IgD-negative memory B cell (primary cell): ENCODE measurements around the gene KL. TPM values are rescaled to one million over a fixed set of nuclear protein-coding genes. Genes with fewer than 3 reads are reported as not detected.
A peak's percentile ranks its signal among the peaks of the same experiment; 100 is the strongest.

Experiments used
- H3K27ac Mint-ChIP-seq, 3 donors: one replicate each; pipeline ENCODE4 v1.8.0; 2020 to 2022; ENCODE audit warnings: mild to moderate bottlenecking in 3 of 3, mixed read lengths in 3 of 3, moderate library complexity in 1 of 3
- H3K27me3 Mint-ChIP-seq: one replicate; pipeline ENCODE4 v1.8.0; 2021; ENCODE audit warnings: mixed read lengths
- H3K36me3 Mint-ChIP-seq: one replicate; pipeline ENCODE4 v1.8.0; 2020; ENCODE audit warnings: mild to moderate bottlenecking, mixed read lengths
- H3K4me1 Mint-ChIP-seq, 3 donors: one replicate each; pipeline ENCODE4 v1.8.0; 2020 to 2022; ENCODE audit warnings: mixed read lengths in 3 of 3, mild to moderate bottlenecking in 1 of 3
- H3K4me3 Mint-ChIP-seq, 4 donors: one replicate each; pipeline ENCODE4 v1.8.0; 2020 to 2022; ENCODE audit warnings: mild to moderate bottlenecking in 4 of 4, mixed read lengths in 4 of 4, moderate library complexity in 3 of 4
- H3K9me3 Mint-ChIP-seq, 3 donors: one replicate each; pipeline ENCODE4 v1.8.0; 2020 to 2021; ENCODE audit warnings: mixed read lengths in 3 of 3, mild to moderate bottlenecking in 1 of 3
- polyA plus RNA-seq: library from polyadenylated mRNA; unstranded; fragments of 300-500 nt; fragmentation: Illumina TruSeq; gene quantifications from one replicate; pipeline ENCODE4 v1.2.3, GENCODE V29; 2021

The KL gene
- polyA plus RNA-seq, result not detected

DNA sequence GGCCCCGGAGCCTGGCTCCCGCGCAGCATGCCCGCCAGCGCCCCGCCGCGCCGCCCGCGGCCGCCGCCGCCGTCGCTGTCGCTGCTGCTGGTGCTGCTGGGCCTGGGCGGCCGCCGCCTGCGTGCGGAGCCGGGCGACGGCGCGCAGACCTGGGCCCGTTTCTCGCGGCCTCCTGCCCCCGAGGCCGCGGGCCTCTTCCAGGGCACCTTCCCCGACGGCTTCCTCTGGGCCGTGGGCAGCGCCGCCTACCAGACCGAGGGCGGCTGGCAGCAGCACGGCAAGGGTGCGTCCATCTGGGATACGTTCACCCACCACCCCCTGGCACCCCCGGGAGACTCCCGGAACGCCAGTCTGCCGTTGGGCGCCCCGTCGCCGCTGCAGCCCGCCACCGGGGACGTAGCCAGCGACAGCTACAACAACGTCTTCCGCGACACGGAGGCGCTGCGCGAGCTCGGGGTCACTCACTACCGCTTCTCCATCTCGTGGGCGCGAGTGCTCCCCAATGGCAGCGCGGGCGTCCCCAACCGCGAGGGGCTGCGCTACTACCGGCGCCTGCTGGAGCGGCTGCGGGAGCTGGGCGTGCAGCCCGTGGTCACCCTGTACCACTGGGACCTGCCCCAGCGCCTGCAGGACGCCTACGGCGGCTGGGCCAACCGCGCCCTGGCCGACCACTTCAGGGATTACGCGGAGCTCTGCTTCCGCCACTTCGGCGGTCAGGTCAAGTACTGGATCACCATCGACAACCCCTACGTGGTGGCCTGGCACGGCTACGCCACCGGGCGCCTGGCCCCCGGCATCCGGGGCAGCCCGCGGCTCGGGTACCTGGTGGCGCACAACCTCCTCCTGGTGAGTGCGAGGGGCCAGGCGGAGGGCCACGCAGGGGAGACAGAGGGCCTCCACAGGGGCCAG lies at the start of gene KL:
Gene KL (plus strand): TSS at position 10 of the 909 bp plus-strand sequence. CDS start 18 bp downstream, at position 28.
- Mint-ChIP-seq H3K27me3 (peaks cover 65% of the 10 kb centered on the region), H3K4me1 (peaks cover 9 to 12% (median 10%) of the 10 kb centered on the region in 3 donors), H3K36me3 (no peaks in the 10 kb centered on the region), H3K27ac (no peak within 1 kb of the TSS), H3K4me3 (peak within 1 kb of the TSS in 3 of 4 donors; percentile 63 to 79 (median 78)), H3K9me3 (peaks cover 0 to 2% (median 0%) of the 10 kb centered on the region in 3 donors)

DNA sequence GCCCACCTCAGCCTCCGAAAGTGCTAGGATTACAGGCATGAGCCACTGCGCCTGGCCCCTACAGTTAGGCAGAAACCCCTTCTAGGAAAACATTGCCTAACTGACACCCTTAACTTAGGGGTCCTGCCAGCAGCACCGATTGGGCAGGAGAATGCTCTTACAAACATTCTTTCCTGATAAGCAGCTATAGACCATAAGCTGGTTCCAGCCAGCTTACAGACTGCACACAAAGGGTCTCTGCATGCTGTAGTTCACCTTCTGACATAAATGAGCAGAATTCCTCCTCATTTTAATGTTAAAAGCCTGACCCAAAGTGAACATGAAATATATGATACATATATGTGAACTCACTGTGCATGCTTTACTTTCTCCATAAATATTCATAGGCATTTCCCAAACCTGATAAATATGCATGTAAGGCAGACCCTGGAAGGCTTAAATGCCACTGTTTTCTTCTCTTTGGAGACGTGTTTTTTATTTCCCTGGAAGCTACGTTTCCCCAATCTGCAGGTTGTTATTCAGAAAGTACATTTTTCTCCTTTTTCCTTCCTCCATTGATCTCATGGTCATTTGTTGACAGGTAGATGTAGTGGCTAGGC lies 48.5 kb upstream of the KL start:
- Mint-ChIP-seq H3K4me1 (peaks cover 0 to 6% (median 4%) of the 10 kb centered on the region in 3 donors), H3K27ac (no peak overlapping the region), H3K4me3 (no peak overlapping the region), H3K9me3 (peaks cover 0 to 2% (median 0%) of the 10 kb centered on the region in 3 donors), H3K36me3 (no peaks in the 10 kb centered on the region), H3K27me3 (no peaks in the 10 kb centered on the region)

DNA sequence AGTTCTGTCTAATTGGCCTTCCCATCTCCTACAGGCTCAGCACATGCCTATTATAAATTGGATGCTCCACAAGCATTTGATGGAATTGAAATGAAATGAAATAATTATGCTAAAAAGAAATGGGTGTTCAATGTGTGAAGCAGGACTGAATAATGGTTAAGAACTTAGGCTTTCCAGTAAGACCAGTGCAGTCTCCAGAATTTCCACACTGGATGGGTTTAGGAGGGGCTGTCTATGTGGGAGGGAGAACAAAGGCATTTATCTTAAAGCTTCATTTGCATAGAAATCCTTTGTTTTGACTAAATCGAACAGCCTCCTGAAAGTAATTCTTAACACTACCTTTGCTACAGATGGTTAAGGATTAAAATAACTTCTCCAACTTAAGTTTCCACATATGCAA lies 47.9 kb upstream of the KL start:
- Mint-ChIP-seq H3K36me3 (no peaks in the 10 kb centered on the region), H3K9me3 (peaks cover 0 to 2% (median 2%) of the 10 kb centered on the region in 3 donors), H3K27ac (no peak overlapping the region), H3K4me3 (no peak overlapping the region), H3K4me1 (peaks cover 0 to 6% (median 4%) of the 10 kb centered on the region in 3 donors), H3K27me3 (no peaks in the 10 kb centered on the region)

DNA sequence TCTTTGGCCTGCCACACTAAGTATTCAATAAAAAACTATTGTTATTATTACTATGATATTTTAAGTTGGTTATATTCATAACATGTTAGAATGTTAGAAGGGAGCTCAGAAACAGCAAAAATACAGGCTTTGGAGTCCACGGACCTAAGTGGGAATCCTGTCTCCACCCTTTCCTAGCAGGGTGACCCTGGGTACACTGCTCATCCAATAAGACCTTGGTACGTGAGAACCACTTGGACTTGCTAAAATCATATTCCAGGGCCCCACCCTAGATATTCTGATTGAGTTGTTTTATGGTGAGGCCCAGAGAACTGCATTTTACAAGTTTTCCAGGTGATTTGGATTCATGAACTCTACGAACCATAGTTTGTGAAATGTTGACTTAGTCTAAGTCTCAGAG lies 47.4 kb upstream of the KL start:
- Mint-ChIP-seq H3K4me1 (peaks cover 0 to 6% (median 4%) of the 10 kb centered on the region in 3 donors), H3K27me3 (no peaks in the 10 kb centered on the region), H3K4me3 (no peak overlapping the region), H3K9me3 (peaks cover 0 to 2% (median 2%) of the 10 kb centered on the region in 3 donors), H3K36me3 (no peaks in the 10 kb centered on the region), H3K27ac (no peak overlapping the region)

DNA sequence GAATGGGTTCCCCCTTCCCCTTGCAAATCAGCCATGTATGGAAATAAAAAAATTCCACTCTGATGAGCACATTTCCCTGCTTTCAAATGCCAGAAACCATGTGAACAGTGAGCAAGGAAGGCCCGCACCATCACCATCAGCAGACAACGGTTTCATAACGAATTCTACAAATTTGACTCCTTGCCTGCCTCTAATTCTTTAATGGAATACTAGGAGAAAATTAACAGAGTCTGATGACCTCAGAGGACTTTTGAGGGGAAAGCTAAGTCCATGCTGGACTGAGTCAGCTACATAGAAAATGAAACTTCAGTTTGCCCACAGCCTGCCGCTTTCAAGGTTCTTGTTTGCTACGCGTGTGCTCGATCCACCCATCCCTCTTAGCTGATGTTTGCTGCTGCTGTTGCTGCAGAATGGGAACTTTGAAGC lies 46.7 kb upstream of the KL start:
- no peaks in the 10 kb centered on the region for H3K36me3 Mint-ChIP-seq
- H3K27me3 Mint-ChIP-seq, result no peaks in the 10 kb centered on the region
- no peak overlapping the region for H3K4me3 Mint-ChIP-seq
- H3K4me1 Mint-ChIP-seq, result peaks cover 0 to 6% (median 4%) of the 10 kb centered on the region in 3 donors
- peaks cover 0 to 2% (median 2%) of the 10 kb centered on the region in 3 donors for H3K9me3 Mint-ChIP-seq
- H3K27ac Mint-ChIP-seq, result no peak overlapping the region

DNA sequence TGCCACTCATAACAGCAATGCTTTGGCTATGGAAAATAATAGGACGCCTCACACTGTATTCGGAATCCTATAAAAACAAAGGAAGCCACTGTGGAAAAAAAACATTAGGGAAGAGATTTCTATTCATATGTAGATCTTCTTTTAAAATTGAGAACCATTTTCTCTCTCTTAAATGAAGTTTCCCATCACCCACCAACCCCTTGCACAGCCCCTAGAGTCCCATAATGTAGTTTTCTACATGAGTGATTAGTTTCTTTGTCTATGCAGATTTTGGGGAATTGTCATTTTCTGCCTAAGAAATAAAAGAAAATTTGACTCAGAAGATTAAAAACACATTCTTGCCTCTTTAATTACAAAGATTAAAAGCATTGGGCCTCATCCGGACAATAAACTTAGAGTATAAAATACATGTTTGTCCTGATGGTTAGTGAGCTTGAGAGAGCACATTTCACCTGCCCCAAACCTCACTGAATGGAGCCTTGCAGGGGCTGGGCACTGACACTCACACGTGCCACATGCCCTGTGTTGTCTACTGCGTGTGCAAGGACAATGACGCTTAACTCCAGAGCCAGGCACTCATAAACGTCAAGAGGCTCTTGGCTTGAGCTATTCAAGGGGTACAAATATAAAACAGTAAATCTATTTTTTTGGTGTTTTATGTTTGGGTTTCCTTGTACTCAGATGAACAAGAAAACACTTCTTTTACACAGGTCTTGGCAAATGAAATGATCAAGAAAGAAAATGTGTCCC lies 40.0 kb upstream of the KL start:
- Mint-ChIP-seq H3K4me1 (no peaks in the 10 kb centered on the region), H3K27ac (no peak overlapping the region), H3K27me3 (peaks cover 4% of the 10 kb centered on the region), H3K4me3 (no peak overlapping the region), H3K36me3 (peaks cover 1% of the 10 kb centered on the region), H3K9me3 (peaks cover 0 to 5% (median 0%) of the 10 kb centered on the region in 3 donors)

DNA sequence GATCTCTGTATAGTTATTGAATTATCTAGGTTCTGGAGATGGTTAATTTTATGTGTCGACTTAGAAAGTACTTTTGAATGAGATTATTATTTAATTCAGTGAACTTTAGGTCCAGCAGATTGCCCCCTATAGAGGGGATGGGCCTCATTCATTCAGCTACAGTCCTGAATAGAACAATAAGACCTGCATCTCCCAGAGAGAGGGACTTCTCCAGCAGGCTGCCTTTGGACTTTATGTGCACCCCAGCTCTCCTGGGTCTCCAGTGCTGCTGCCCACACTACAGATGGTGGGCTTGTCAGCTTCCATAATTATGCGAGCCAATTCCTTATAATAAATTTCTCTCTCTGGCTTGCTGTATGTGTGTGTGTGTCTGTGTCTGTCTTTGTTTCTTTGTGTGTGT lies 39.3 kb upstream of the KL start:
- Mint-ChIP-seq H3K27ac (no peak overlapping the region), H3K4me1 (no peaks in the 10 kb centered on the region), H3K9me3 (peaks cover 0 to 5% (median 0%) of the 10 kb centered on the region in 3 donors)

DNA sequence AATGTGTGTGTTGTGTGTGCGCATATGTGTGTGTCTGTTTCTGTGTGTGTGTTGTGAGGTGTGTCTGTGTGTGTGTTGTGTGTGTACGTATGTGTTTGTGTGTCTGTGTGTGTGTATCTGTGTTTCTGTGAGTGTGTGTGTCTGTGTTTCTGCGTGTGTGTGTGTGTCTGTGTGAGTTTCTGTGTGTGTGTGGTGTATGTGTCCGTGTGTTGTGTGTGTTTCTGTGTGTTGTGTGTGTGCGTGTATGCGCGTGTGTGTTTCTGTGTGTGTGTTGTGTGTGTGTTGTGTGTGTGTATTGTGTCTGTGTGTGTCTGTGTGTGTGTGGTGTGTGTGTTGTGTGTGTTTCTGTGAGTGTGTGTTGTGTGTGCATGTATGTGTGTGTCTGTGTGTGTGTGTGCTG lies 38.9 kb upstream of the KL start:
- Mint-ChIP-seq H3K27me3 (peaks cover 5% of the 10 kb centered on the region), H3K9me3 (peaks cover 0 to 5% (median 0%) of the 10 kb centered on the region in 3 donors), H3K36me3 (peaks cover 1% of the 10 kb centered on the region), H3K4me3 (no peak overlapping the region), H3K27ac (no peak overlapping the region), H3K4me1 (no peaks in the 10 kb centered on the region)

More for the DNA sequence above, 39.3 kb upstream of the KL start:
- no peak overlapping the region for H3K4me3 Mint-ChIP-seq
- peaks cover 1% of the 10 kb centered on the region for H3K36me3 Mint-ChIP-seq
- peaks cover 4% of the 10 kb centered on the region for H3K27me3 Mint-ChIP-seq

DNA sequence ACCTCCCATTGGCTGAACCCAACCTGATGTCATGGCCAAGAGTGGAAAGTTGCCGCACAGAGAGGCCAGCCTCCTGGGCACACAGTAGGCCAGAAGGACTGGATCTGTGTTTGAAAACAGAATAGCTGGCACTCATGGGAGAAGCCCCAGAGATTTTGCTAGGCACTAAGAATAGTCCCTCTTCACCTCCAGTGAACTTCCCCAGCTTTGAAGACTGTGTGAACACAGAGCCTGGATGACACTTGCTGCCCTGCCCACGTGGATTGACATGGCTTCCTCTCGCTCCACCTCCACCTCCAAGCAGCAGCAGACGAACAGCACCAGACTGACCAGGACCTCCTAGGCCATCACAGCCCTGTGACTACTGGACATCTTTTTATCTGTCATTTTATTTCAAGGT lies 37.9 kb upstream of the KL start:
- Mint-ChIP-seq H3K4me3 (no peak overlapping the region), H3K27ac (no peak overlapping the region), H3K36me3 (peaks cover 1% of the 10 kb centered on the region), H3K9me3 (peaks cover 0 to 3% (median 0%) of the 10 kb centered on the region in 3 donors), H3K27me3 (peaks cover 5% of the 10 kb centered on the region), H3K4me1 (no peaks in the 10 kb centered on the region)

DNA sequence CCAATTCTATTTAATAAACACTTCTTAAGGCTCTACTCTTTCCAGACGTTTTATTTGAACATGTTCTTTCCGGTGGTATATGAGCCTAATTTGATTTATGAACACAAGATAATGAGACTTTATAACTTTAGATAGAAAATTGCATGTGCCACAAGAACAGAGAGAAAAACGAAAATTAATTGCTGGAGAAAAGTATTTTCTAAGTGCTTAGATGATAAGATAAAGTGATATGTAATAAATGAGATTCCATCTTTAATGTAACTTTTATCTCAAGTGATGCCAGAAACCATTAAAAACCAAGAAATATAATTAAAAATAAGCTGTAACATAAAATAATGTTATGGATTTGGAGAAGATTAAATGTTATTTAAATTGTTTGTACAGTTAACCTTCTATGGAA lies 33.2 kb upstream of the KL start:
- H3K27ac Mint-ChIP-seq, result no peak overlapping the region
- no peaks in the 10 kb centered on the region for H3K9me3 Mint-ChIP-seq
- H3K4me3 Mint-ChIP-seq, result no peak overlapping the region
- H3K36me3 Mint-ChIP-seq, result peaks cover 2% of the 10 kb centered on the region
- peaks cover 22% of the 10 kb centered on the region for H3K27me3 Mint-ChIP-seq
- H3K4me1 Mint-ChIP-seq, result no peaks in the 10 kb centered on the region

DNA sequence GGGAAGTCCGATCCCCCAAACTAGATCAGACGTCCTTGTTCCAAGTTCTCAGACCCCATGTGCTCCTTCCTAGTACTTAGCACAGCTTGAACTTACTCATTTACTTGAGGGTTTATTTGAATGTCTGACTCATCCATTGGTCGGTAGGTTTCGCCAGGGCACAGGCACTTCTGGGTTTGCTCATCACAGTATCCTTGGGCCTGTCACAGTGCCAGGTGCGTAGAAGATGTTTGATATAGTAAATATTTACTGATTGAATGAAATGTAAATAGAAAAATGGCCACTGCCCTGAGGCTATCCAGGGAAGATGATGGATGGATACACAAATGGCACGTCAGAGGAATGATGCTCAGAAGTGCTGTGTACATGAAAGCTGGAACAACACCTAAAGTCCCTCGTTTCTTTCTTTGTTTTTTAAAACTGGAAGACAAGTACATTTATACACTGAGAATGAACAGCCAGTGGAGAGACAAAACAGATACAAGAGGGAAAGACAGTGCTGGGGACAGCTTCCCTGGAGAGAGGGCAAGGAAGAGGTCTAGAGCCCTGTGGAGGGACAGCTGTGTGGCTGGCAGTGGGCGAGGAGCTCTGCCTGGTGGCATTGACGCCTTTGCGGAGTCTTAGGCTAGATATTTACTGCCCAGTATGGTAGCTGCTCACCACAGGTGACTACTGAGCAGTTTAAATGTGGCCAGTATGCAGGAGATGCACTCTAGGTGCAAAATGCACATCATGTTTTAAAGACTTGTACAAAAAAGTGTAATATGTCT lies 31.2 kb upstream of the KL start:
- H3K36me3 Mint-ChIP-seq, result peaks cover 2% of the 10 kb centered on the region
- H3K27me3 Mint-ChIP-seq, result peaks cover 23% of the 10 kb centered on the region
- no peak overlapping the region for H3K27ac Mint-ChIP-seq
- no peak overlapping the region for H3K4me3 Mint-ChIP-seq
- peaks cover 0 to 6% (median 0%) of the 10 kb centered on the region in 3 donors for H3K4me1 Mint-ChIP-seq
- H3K9me3 Mint-ChIP-seq, result no peaks in the 10 kb centered on the region

DNA sequence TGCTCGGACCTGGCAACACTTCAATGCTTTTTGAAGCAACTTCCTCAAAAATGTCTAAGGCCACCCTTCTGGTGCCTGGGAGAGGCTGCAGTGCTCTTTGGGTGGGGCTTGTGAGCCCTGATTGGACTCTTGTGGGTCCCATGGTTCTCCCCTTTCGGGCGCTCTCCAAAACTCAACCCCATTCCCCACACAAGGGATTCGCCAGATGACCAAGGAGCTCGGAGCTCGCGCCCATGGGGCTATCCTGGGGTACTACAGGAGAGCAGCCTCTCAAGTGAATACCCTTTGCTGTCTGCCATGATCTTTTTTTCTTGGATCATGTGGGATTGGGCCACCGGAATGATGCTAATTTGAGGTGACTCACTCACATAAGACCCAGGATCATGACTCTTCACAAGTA lies 29.7 kb upstream of the KL start:
- Mint-ChIP-seq H3K9me3 (peaks cover 0 to 1% (median 0%) of the 10 kb centered on the region in 3 donors), H3K4me3 (no peak overlapping the region), H3K27ac (no peak overlapping the region), H3K4me1 (peaks cover 0 to 6% (median 0%) of the 10 kb centered on the region in 3 donors), H3K36me3 (peaks cover 2% of the 10 kb centered on the region), H3K27me3 (peaks cover 26% of the 10 kb centered on the region)

DNA sequence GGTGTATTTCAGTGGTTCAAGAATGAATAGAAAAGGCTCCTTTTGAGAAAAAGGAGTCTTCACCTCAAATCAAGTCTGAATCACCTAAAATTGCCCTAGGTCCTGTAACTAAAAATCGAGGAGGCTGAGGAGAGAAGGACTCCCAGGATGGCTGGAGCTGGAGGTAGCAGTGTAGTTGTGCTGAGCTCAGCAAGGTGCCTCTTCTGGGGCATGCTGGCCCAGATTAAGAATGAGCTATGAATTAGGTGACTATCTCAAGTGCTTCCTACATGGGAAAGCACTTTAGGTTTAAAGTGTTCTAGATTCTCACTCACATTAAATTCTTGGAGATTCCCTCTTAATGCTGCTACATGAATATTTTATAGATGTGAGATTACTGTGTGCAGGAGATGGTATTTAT lies 28.8 kb upstream of the KL start:
- no peak overlapping the region for H3K27ac Mint-ChIP-seq
- H3K9me3 Mint-ChIP-seq, result peaks cover 0 to 4% (median 0%) of the 10 kb centered on the region in 3 donors
- peaks cover 2% of the 10 kb centered on the region for H3K36me3 Mint-ChIP-seq
- H3K4me1 Mint-ChIP-seq, result peaks cover 0 to 6% (median 0%) of the 10 kb centered on the region in 3 donors
- no peak overlapping the region for H3K4me3 Mint-ChIP-seq
- peaks cover 25% of the 10 kb centered on the region for H3K27me3 Mint-ChIP-seq

DNA sequence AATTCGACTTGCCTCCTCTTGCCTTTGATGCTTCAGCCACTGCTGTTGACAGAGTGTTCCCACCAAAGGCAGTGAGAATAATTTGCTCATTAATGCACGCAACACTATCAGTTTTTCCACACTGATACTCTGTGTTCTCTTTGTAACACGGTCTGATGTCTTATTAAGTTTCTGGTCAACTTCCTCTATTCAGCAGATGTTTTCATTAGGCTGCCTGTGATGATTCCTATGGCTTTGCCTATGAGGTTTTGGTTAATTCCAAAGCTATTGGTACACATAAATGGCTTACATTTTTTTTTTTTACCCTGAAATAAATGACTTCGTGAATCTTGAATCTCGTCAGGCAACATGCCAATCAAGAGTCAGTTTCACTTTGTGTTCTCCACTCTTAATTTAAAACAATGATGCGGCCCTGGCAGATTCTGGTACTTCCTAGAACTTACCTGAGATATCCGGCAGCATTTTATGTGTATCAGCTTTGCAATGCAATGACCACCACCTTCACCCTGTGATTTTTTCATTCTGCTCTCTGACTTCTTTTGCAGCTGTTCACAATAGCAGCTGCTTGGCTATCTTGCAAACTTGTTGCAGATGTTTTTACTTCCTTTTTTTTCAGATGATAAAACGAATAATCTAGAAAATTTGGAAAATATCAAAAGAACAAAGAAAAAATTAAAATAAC lies 27.5 kb upstream of the KL start:
- H3K4me1 Mint-ChIP-seq, result peaks cover 0 to 6% (median 0%) of the 10 kb centered on the region in 3 donors
- peak overlapping the region in 2 of 4 donors; percentile 76 to 81 for H3K4me3 Mint-ChIP-seq
- no peak overlapping the region for H3K27ac Mint-ChIP-seq
- H3K36me3 Mint-ChIP-seq, result peaks cover 2% of the 10 kb centered on the region
- H3K9me3 Mint-ChIP-seq, result peaks cover 0 to 4% (median 0%) of the 10 kb centered on the region in 3 donors
- peaks cover 27% of the 10 kb centered on the region for H3K27me3 Mint-ChIP-seq
